Islet of Langerhans (tissue), 1 donor: ENCODE data around the gene MRPS6.

ENCODE experiments used
- FAIRE-seq: peaks from one replicate; lab custom pipeline; 2011; peaks lifted over from hg19 to GRCh38; lab: Jason Lieb, UNC

MRPS6 gene

DNA sequence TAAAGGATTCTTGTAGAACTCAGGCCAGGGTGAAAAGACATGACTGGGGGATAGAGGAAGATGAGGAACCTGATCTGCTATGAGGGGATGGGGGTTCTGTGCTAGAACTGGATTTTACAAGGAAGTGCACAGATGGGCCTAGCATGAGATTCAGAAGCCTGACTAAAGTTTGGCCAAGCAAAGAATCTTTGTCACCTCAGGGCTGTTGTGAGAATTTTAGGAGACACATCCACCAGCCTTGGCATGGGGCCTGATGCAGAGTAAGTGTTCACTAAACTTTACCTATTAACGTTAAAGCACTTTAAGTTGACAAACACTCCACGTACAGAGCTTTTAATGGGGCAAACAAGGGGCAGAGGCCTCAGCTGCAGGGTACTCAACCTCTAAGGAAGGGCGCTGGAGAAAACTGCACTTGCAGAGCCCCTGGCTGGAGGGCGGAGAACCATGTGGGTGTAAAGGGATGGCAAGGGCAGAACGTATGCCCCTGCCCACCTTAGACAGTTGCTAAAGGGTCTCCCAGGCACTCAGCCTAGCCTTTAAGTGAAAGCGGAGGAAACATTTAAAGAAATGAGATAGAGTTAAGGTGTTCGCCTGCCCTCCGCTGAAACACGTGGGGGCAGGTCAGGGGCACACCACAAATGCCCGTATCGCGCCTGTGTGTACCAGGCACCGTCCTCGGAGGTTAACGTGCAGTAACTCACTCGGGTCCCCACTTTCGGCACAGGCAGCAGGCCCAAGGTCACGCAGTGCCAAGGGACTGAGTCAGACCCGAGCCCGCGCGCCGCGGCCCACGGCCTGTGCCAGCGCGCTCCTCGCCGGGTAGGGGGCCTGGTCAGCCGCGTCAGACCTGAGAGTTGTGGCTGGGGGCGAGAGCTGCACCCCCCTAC, 990 bp upstream of the MRPS6 start:
- FAIRE-seq = no peak

DNA sequence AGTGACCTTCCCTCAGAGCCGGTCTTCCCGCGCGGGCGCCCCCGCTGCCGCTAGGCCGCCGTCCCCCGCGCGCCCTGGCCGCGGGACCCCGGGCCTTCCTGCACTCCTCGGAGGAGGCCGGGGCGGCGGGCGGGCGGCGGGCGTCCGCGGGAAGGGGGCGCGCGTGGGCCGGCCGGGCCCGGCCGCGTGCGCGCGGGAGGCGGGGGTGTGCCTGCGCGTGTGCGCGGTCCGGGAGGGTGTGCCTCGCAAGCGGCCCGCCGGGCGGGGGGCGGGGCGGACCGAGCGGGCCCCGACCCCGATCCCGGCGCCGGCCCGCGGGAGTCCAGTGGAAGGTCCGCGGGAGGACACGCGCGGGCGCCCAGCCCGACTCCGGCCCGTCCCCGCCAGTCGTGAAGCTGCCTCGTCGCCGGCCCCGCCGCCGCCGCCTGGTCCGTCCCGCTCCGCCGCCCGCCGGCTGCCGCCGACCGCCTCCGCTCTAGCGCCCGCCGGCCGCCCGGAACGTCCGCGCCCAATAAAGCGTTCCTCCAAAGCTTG, 438 bp downstream of the MRPS6 start:
- FAIRE-seq = no peak

DNA sequence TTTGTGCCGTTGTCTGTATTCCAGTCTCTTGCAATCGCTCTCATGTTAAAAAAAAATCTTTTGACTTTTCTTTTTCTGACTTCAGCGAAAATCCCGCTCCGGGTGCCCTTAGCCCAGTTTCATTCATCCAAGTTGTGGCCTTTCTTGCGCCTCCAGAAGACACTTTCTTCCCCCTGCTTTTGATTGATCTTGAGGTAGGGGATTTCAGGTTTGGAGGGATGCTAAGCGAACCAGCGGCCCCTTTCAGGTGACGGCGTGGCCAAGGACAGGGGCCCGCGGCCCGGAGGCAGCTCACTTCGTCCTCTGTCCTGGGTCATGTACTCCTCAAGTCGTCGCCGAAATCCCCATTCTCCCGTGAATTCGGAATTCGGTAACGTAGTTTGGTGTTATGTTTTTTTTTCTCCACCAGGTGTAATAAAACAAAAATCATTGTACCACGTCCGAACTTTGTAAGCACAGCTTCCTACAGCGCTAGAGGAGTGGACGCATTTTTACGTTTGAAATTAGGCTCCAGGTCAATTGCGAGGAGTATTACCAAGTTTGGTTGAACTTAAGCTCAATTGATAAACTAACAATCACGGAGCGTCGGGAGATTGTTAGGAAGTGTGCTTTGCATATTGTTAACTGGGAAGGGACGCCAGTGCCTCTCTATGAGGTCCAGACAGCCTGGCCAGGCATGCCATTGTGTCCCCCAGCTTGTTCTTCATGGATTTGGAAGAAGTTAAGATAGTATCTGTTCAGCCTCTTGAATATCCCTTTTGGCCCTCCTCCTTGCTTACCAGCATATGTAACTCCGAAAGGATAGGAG, 1.1 kb downstream of the MRPS6 start:
- no peak for FAIRE-seq

DNA sequence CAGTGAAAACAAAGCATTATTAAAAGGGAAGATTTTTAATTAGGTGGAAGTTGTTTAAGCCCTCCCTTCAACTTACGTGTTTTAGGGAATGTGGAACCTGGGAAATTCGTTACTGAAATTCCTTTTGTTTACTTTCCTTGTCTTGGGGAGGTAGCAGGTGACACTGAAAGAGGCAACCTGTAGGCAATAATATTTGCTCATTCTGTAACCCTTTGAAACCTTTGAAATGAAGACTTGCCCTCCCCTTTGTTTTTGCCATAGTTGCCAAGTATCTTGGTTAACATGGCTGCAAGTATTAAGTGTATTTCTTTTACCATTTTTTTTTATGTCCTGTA, 1.7 kb downstream of the MRPS6 start:
- no peak for FAIRE-seq

DNA sequence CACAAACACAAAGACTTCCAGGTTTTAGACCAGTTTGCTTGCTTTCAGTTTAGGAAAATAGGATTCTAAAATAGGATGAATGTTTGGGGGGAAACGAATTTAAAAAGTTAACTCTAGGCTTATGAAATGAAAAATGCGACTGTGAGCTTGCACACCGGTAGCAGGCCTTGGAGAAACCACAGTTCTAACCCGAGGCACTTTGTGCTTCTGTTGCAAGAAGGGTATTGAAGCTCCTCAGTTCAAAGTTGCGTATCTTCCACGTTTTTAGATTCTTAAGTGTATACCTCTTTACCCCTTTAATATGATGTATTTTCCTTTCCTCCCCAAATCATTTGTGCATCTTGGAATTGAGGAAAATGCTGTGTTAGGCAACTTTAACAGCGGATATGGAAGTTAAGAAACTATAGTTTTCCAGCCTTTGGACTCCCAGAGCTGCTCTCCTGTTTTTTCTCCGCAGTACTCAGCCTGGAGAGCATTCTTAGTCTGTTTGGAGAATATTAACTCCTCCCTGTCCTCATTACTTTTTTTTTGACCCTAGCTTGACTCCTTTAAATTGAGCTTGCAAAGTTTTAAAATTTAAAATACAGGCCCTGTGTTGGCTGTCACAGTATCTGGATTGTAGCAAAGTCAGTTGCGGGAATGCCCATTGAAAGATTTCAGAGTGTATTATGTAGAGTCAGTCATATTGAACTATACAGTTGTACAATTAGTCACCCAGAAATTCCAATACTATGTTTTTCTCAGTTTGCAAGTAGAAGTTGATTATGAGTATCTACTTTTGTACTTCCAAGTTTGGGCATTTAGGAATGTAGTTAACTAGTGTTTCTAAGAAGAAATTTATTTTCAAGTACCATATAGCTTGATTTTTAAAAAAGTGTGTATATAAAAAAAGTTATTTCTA, 2.6 kb downstream of the MRPS6 start:
- FAIRE-seq = no peak

DNA sequence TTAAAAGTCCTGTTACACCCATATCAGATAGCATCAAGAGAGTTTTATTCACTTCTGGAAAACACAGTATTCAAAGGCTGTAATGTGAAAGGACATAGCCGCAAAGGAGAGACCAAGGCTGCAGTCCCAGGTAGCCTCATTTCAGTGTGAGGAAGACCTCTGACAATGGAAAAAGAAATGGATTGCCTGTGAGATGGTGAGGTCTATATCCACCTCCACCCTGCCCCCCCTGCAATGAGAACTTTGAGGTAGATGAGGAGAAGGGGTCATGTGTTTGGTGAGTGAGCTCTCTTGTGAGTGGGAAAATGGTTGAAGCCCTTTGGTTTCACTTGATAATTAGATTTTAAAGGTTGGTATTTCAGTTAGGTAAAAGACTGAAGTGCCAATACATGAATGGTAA, 3.5 kb downstream of the MRPS6 start:
- FAIRE-seq = no peak

DNA sequence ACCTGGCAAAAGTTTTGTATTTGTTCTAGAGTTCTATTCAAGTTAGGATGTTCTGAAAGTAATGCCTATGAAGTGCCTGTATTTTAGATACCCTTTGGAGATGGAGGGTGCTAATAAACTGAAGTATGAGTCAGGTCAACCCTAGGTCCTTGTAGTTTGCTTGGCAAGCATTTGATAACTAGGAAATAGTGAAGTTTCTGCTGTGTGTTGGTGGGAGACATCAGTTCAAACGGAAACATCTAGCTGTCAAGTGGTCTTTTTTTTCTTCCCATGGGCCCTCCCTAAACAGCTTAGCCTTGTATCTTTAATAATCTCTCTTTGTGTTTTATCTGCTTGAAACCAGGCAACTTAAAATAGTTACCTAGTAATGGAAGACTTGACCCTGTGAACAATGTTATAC, 4.5 kb downstream of the MRPS6 start:
- no peak for FAIRE-seq

DNA sequence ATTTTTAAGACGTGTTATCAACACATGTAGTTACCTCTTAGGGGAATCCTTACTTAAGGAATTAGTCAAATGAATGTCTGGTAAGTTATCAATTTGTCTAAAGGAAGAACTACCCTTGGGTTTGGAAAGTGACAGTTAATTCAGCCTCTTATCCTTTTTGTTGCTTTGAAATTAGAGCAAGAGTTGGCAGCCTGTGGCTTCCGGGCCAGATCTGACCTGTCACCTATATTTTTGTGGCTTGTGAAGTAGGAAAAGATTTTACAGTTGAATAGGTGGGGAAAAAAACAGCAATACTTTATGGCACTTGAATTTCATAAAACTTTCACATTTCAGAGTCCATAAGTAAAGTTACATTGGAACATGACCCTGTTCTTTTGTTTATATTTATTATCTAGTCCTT, 5.5 kb downstream of the MRPS6 start:
- no peak for FAIRE-seq

DNA sequence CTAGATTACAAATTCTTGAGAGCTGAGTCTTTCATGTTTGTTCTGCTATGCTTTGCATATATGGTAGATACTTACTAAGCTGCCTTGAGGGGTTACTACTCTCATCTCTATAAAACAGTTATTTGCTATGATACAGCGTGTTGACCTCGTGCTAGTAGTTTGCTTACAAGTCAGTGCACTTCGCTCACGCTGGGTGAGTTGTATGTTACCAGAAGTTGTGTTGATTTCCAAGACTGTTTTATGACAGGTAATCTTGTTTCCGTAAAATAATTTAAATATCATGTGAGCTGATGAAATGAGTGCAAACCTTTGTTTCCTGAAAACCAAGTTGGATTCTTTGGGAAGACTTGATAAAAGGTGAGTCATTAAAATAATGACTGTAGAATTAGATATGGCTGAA, 7.3 kb downstream of the MRPS6 start:
- no peak for FAIRE-seq

DNA sequence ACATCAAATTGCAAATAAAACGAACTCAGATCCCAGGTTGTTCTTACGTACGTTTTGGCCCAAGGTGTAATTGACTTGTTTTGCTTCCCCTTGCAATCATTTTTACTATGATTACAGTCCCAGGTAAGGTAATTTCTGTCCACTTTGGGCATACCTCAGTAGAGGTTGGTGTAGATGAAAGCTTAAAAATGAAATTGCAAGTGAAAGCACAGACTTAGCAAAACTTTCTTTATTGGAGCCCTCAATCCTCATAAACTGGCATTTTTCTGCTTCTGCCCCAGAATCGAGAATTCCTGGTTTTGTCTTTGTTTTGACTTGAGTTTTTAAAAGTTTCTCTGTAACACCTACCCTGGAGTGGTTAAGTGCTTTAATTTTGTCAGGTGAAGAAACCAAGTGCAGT, 9.4 kb downstream of the MRPS6 start:
- no peak for FAIRE-seq

DNA sequence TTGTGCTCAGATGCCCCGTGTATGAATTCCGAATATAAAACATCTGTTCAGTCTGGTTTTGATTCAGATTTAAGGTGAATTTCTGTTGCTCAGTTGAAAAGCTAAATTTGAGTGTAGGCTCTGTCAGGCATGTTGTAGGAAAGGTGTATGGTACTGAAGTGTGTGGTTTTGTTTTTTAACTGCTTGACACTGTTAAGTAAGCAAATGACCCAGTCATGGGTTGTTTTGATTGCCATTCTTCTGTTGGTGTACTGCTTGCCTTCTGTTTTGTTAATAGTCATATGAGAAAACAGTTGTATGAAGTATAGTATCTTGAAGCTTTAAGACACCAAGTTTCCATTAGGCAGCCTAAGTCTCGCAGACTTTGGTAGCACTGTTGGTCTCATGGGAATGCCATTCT, 10.0 kb downstream of the MRPS6 start:
- no peak for FAIRE-seq

DNA sequence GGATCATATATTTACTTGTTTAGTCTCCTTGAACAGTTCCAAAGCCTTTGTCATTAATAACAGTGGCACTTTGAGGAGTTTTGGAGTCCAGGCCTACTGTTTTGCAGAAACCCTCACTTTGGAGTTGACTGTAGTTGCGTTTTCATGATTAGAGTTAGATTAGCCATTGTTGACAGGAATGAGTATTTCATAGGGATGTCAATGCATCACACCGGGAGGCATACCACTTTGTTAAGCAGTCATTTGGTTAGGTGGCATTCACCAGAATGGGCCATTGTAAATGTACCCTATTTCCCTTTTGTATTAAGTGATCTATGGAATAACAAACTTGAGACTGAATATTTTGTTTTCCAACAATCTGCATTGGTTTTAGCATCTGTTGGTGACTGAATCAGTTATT, 11.8 kb downstream of the MRPS6 start:
- FAIRE-seq = no peak

DNA sequence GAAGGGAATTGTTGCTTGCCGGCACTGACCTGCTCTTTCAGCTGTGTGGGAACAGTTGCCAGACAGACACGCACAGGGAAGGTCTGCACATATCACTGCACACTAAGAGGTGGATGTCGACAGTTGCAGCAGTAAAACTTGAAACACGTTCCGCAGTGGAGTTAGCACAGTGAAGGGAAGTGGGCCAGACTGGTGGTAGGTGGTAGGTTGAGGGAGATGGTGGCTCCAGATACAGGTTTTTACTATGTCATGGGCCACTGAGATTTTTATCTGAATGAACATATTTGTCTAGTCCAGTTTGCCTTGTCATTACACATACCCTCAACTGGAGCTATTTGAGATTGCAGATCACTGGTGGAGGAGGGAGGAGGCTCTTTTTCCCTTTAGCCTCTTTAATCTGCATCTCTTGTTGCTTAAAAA, 13.5 kb downstream of the MRPS6 start:
- FAIRE-seq = no peak

DNA sequence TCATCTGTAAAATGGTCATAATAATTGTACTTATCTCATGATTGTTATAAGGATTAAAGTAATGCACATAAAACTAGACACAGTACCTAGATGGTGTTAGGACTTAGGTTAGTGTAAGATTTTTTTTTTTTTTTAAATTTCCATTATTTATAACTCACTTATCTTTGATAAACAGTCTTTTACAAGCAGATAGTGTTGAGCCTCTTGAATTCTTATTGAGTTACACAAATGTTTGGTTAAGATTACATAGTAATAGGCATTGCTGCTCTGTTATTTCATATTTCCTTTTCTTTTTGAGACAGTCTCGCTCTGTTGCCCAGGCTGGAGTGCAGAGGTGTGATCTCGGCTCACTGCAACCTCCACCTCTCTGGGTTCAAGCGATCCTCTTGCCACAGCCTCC, 15.4 kb downstream of the MRPS6 start:
- FAIRE-seq = no peak

DNA sequence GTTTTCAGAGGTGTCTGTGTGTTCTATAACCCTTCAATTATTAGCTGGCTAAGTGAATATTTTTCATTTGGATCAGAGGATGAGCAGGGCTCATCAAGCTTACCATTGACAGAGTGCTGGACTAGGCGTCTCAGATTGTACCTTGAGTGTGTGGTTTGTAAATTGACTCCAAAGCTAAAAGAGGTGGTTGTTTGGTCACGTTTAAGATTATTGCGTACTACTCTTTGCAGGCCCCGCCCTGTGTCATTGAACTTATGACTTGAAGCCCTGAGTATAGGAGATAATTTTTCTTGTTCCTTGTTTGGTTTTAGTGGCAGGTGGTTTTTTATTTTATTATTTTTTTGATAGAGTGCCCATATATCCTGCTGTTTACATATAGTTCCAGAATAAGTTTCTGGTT, 17.7 kb downstream of the MRPS6 start:
- FAIRE-seq = no peak

DNA sequence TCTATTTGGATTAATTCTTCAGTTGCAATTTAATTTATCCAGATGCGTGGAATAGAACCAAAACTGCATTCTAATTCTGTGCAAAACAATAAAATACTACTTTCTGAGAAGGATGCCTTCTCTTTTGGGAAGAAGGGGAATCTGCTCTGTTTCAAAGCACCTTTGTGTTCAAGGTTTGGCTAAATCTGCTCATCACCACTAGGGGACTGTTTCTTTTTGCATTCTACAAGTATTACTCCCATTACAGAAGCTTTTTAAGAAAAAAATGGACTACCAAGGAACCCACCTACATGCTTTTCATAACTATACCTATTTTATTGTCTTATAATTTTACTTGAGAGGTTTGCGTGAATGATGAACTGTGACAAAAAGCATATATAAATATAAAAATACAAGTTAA, 18.2 kb downstream of the MRPS6 start:
- FAIRE-seq = no peak

DNA sequence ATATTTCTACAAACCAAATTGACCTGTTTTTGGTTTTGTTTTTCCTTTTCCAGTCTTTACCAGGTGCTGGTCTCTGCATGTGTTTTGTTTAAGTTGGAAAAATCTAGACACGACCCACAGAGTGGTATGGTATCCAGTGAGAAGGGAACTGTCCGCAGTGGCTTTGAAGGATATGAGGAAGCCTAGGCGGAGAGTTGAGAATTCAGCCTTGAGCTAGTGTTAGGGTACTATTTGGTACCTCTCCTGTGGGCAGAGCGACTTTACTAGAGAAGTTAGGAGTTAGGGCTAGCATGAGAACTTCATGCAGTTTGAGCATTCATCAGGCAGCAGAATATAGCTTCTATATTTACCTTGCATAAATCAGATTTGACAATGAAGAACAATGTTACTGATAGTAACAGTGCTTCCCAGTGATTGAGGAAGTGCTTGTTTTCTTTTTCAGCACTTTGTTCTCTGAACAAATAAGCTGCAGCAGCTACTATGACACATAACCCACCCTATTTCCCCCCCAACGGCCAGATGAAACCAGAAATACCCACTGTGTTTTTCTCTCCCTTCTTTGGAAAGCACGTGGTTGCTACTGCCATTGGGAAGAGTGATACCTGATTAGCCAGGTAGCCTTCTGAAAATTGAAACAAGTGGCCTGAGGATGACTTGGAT, 19.0 kb downstream of the MRPS6 start:
- FAIRE-seq = no peak

DNA sequence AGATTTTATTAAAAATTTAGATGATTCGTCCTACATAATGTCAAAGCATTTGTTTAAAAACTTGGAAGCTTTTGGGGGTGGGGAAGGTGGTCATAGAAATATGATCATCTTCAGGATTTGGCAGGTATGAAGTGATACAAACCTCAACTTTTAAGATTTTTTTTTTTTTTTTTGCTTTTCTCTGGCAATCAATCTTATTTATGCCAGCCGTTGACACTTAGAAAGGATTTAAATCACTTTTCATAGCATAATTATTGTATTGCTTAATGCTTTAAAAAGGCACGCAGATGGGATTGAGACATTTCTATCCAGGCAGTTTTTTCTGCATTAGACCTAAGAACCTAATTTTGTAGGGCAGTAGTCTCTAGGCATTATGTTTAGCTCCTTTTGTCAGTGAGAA, 19.7 kb downstream of the MRPS6 start:
- no peak for FAIRE-seq

DNA sequence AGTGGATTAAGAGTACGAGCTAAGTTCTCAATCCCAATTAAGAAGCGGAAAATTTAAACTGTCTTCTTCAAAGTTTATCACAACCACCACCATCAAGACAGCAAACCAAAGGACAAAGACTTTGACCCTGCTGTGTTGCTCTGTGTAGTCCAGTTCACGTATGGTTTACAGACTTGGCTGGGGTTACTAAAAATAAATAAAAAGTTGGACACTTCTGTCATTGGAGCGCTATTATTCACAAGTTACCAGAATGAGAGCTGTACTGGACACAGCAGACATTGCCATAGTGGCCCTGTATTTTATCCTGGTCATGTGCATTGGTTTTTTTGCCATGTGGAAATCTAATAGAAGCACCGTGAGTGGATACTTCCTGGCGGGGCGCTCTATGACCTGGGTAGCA, 21.6 kb downstream of the MRPS6 start:
- no peak for FAIRE-seq

DNA sequence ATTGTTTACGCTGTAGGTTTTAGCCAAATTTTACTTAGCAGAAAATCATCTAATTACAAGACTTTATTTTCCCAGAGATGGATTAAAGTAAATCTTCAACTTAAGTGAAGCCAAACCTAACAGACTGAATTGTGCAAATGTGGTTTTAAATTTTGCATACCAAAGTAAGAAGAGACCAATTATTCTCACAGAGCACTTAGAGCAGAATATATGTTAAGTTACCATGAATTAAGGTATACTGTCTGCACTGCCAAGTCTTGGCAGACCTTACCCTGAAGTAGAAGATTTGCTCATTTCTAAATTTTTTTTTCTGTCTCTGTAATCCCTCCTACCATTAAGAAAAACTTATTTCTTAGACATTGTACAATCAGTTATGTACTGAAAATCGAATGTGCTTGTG, 24.1 kb downstream of the MRPS6 start:
- no peak for FAIRE-seq

DNA sequence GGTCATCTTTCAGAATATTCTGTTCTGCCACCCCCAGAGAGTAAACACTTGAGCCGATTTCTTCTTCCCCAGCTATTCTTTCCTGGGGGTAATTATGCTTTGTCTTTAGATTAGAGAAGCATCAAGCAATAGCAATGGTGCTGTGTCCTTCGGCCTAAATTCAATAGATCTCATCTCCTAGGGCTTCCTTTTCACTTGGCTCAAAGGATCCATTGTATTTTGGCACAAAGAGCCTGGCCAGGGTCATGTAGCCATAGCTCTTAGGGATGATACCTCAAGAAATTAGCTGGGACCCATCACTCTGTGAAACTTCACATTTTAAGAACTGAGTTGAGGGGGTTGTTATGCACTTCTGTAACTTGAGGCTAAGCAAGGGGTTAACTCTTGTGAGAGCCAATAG, 27.0 kb downstream of the MRPS6 start:
- FAIRE-seq = no peak

DNA sequence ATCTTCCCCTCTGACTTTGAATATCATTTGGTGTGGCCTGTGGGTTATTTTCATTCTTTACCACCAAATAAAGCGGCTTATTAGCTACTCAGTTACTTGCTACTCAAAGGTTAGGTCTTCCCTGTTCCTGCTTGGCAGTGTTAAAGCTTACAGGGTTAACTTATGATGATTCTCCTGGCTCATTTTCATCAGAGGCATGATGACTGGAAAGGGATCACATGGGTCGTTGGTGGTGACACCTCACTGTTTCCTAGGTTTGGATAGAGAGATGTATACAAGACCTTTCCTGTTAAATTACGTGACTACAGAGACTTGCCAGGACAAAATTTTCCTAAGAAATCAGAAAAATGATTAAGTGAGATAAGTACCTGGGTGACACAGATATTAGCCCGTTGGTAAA, 27.4 kb downstream of the MRPS6 start:
- FAIRE-seq = no peak
